Neuronal stem cell (in vitro differentiated cells): ENCODE data around the gene GRIP1.
A peak's percentile ranks its signal among the peaks of the same experiment; 100 is the strongest.

Experiments used
- DNase-seq: peaks from one replicate; pipeline ENCODE4 v3.0.0-alpha.2; 2013; ENCODE audit warnings: low spot score
- H2AFZ ChIP-seq: one replicate; pipeline ENCODE4 v1.6.1; 2013; ENCODE audit warnings: mild to moderate bottlenecking, low read length, inconsistent platforms
- H2AK5ac ChIP-seq: 2 replicates; pipeline ENCODE4 v1.6.1; 2013; ENCODE audit warnings: low read depth, mild to moderate bottlenecking, inconsistent platforms, low read length, moderate library complexity, mixed read lengths
- H2BK120ac ChIP-seq: 2 replicates; pipeline ENCODE4 v1.6.1; 2013; ENCODE audit warnings: low read depth, mild to moderate bottlenecking, inconsistent platforms, low read length, moderate library complexity, mixed read lengths
- H2BK12ac ChIP-seq: one replicate; pipeline ENCODE4 v1.6.1; 2013; ENCODE audit warnings: low read length, inconsistent platforms
- H2BK15ac ChIP-seq: 2 replicates; pipeline ENCODE4 v1.6.1; 2013; ENCODE audit warnings: mild to moderate bottlenecking, low read length, inconsistent platforms, mixed read lengths
- H2BK5ac ChIP-seq: one replicate; pipeline ENCODE4 v1.6.1; 2013; ENCODE audit warnings: inconsistent platforms, mild to moderate bottlenecking, low read length, moderate library complexity
- H3K14ac ChIP-seq: one replicate; pipeline ENCODE4 v1.6.1; 2013; ENCODE audit warnings: low read length, inconsistent platforms
- H3K18ac ChIP-seq: 2 replicates; pipeline ENCODE4 v1.6.1; 2013; ENCODE audit warnings: low read length, inconsistent platforms
- H3K23ac ChIP-seq: 2 replicates; pipeline ENCODE4 v1.6.1; 2013; ENCODE audit warnings: low read depth, mild to moderate bottlenecking, mixed read lengths, low read length, inconsistent platforms; ENCODE audit not compliant: poor library complexity
- H3K27ac ChIP-seq: replicated peaks from 3 replicates; pipeline ENCODE4 v1.5.1; 2013; ENCODE audit warnings: low read length, inconsistent platforms
- H3K27me3 ChIP-seq, 3 experiments: 2 replicates each; pipeline ENCODE4 v1.6.1; 2013; ENCODE audit warnings: low read length in 3 of 3, mild to moderate bottlenecking in 2 of 3, inconsistent platforms in 1 of 3, low read depth in 1 of 3, mixed read lengths in 1 of 3, moderate library complexity in 1 of 3; ENCODE audit not compliant: control insufficient read depth in 3 of 3, insufficient read depth in 3 of 3
- H3K36me3 ChIP-seq, 2 donors: replicated peaks in 1 of 2; 2 replicates each; pipeline ENCODE4 v1.6.1; 2013; ENCODE audit warnings: low read length in 2 of 2; ENCODE audit not compliant: control insufficient read depth in 2 of 2, insufficient read depth in 2 of 2
- H3K4ac ChIP-seq: 2 replicates; pipeline ENCODE4 v1.6.1; 2013; ENCODE audit warnings: inconsistent platforms, mild to moderate bottlenecking, low read length, moderate library complexity
- H3K4me1 ChIP-seq, 2 donors: 1 replicate in 1 of 2; 2 replicates in 1 of 2; pipeline ENCODE4 v1.6.1; 2013; ENCODE audit warnings: low read length in 2 of 2, low read depth in 1 of 2; ENCODE audit not compliant: control insufficient read depth in 2 of 2, insufficient read depth in 1 of 2
- H3K4me2 ChIP-seq: one replicate; pipeline ENCODE4 v1.6.1; 2013; ENCODE audit warnings: mild to moderate bottlenecking, low read length, inconsistent platforms; ENCODE audit not compliant: insufficient read depth, poor library complexity, severe bottlenecking
- H3K4me3 ChIP-seq, 2 donors: 2 replicates each; pipeline ENCODE4 v1.5.1; 2013; ENCODE audit warnings: low read length in 2 of 2, mild to moderate bottlenecking in 2 of 2, inconsistent platforms in 1 of 2, moderate library complexity in 1 of 2
- H3K79me1 ChIP-seq: one replicate; pipeline ENCODE4 v1.6.1; 2013; ENCODE audit warnings: low read depth, mild to moderate bottlenecking, inconsistent platforms, low read length, moderate library complexity
- H3K9ac ChIP-seq: one replicate; pipeline ENCODE4 v1.6.1; 2013; ENCODE audit warnings: mild to moderate bottlenecking, low read depth, low read length, inconsistent platforms; ENCODE audit not compliant: poor library complexity
- H3K9me3 ChIP-seq, 2 donors: replicated peaks in 1 of 2; 2 replicates each; pipeline versions ENCODE3 to v1.6.1; 2013; ENCODE audit warnings: low read length in 2 of 2, mild to moderate bottlenecking in 2 of 2, inconsistent platforms in 1 of 2, low read depth in 1 of 2, mixed read lengths in 1 of 2, moderate library complexity in 1 of 2; ENCODE audit not compliant: control insufficient read depth in 2 of 2, insufficient read depth in 1 of 2
- H4K8ac ChIP-seq: one replicate; pipeline ENCODE4 v1.6.1; 2013; ENCODE audit warnings: low read depth, mild to moderate bottlenecking, inconsistent platforms, low read length, moderate library complexity
- H4K91ac ChIP-seq: one replicate; pipeline ENCODE4 v1.6.1; 2013; ENCODE audit warnings: low read length, low read depth, mild to moderate bottlenecking, inconsistent platforms; ENCODE audit not compliant: poor library complexity
- WGBS, 2 donors: extraction: QIAGEN DNeasy Blood & Tissue Kit; methylation state at CpG; one replicate each; pipeline ENCODE4 v1.1.7; 2013; ENCODE audit warnings: missing lambda C conversion rate in 2 of 2, mixed read lengths in 1 of 2; ENCODE audit not compliant: insufficient read length in 2 of 2, insufficient replicate concordance in 1 of 2; ENCODE audit errors: extremely low coverage in 2 of 2; 5-methylcytosine and 5-hydroxymethylcytosine counted together

Gene GRIP1

DNA sequence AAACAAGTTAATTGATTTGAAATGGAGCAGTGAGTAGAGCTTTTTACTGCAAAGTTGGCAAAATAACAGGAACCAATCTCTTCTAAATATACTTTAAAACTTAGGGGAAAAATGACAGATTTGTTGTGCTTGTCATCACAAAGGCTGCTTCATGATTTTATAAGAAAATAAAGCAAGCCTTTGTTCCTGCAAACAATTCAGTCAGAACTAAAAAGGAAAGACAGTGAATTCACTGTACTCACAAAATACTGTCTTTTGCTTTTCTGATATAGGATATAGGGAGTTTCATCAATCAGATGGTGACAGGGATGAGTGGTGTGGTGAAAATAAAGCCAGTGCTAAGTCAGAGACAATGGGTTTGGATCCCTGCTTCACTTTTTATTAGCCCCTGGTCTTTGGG, 250.6 kb downstream of the GRIP1 start:
- Histone ChIP-seq H3K9ac (no peak overlapping the region), H3K4me2 (no peak overlapping the region), H2BK5ac (no peak overlapping the region), H3K18ac (no peak overlapping the region), H3K27me3 (no peaks in the 10 kb centered on the region), H3K79me1 (no peaks in the 10 kb centered on the region), H2BK120ac (no peak overlapping the region), H3K4me3 (no peak overlapping the region), H3K36me3 (no peaks in the 10 kb centered on the region), H4K91ac (no peak overlapping the region), H3K27ac (no peak overlapping the region), H3K23ac (no peak overlapping the region), H4K8ac (no peak overlapping the region), H3K14ac (no peak overlapping the region), H2AFZ (no peak overlapping the region), H3K4ac (no peak overlapping the region), H2AK5ac (no peak overlapping the region), H3K4me1 (peaks cover 0 to 5% of the 10 kb centered on the region in 2 donors), H3K9me3 (peaks cover 0 to 6% of the 10 kb centered on the region in 2 donors), H2BK15ac (no peak overlapping the region), H2BK12ac (no peak overlapping the region)
- DNase-seq = no peak

DNA sequence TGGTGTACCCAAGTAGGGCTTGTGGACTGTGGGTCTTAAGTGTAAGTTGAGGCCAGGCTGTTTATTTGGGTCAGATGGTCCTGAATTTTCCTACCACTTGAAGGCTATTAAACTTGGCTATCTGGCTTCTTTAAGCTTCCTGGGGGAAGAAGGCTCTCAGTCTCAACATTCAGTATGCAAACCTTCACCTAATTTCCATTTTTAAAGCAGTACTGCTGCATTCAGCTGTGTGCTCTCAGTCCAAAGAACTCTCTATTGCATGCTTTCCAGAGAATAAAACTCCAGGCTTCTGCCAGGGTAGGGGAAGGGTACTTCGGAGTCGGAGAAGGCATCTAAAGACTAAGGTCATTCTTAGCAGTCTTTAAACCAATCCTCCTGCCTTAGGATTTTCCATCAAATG, 252.2 kb downstream of the GRIP1 start:
- no peak overlapping the region for H3K14ac ChIP-seq
- no peaks in the 10 kb centered on the region for H3K79me1 ChIP-seq
- H3K4me2 ChIP-seq = no peak overlapping the region
- H3K9ac ChIP-seq = no peak overlapping the region
- H2AK5ac ChIP-seq = no peak overlapping the region
- no peak overlapping the region for H4K91ac ChIP-seq
- H2BK15ac ChIP-seq = no peak overlapping the region
- no peak overlapping the region for H3K23ac ChIP-seq
- peak overlapping the region; percentile 68 for H2AFZ ChIP-seq
- no peak for DNase-seq
- no peak overlapping the region for H2BK5ac ChIP-seq
- no peak overlapping the region for H3K4ac ChIP-seq
- WGBS, 2 donors = no CpG with 5 or more reads among the region's 2 CpGs
- H3K36me3 ChIP-seq = no peaks in the 10 kb centered on the region
- no peaks in the 10 kb centered on the region for H3K27me3 ChIP-seq
- peaks cover 0 to 5% of the 10 kb centered on the region in 2 donors for H3K4me1 ChIP-seq
- H3K27ac ChIP-seq = no peak overlapping the region
- H3K9me3 ChIP-seq = peaks cover 0 to 6% of the 10 kb centered on the region in 2 donors
- H2BK120ac ChIP-seq = no peak overlapping the region
- no peak overlapping the region for H3K4me3 ChIP-seq
- H2BK12ac ChIP-seq = no peak overlapping the region
- no peak overlapping the region for H4K8ac ChIP-seq
- H3K18ac ChIP-seq = no peak overlapping the region

DNA sequence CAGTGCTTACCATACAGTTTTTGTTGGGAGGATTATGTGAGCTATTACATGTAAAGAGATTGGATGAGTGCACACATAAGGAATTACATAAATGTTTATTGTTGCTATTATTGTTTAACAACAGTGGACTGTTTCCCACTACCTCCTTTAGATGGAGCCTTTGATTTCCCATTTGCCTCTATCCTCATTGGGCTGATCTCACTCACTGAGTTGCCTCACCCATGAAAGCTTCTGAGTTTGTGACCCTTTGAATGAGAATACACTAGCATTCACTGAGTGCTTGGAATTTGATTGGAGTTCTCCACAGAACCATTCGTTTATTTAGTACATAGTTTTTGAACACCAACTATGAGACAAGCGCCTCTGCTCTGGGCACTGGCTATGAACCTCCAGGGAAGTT, 255.6 kb downstream of the GRIP1 start:
- no CpG with 5 or more reads among the region's 2 CpGs for WGBS, 2 donors
- no peak overlapping the region for H3K23ac ChIP-seq
- no peak overlapping the region for H2BK120ac ChIP-seq
- no peak for DNase-seq
- no peak overlapping the region for H3K9ac ChIP-seq
- H3K18ac ChIP-seq = no peak overlapping the region
- no peak overlapping the region for H4K91ac ChIP-seq
- H2BK5ac ChIP-seq = no peak overlapping the region
- H2BK15ac ChIP-seq = no peak overlapping the region
- H2BK12ac ChIP-seq = no peak overlapping the region
- H3K27me3 ChIP-seq = no peaks in the 10 kb centered on the region
- H2AFZ ChIP-seq = no peak overlapping the region
- no peak overlapping the region for H3K14ac ChIP-seq
- H3K9me3 ChIP-seq = peaks cover 0 to 6% of the 10 kb centered on the region in 2 donors
- no peak overlapping the region for H3K4me3 ChIP-seq
- no peak overlapping the region for H3K27ac ChIP-seq
- H3K4me2 ChIP-seq = no peak overlapping the region
- H3K4me1 ChIP-seq = peaks cover 0 to 5% of the 10 kb centered on the region in 2 donors
- no peak overlapping the region for H3K4ac ChIP-seq
- no peak overlapping the region for H4K8ac ChIP-seq
- no peaks in the 10 kb centered on the region for H3K36me3 ChIP-seq
- H3K79me1 ChIP-seq = no peaks in the 10 kb centered on the region
- H2AK5ac ChIP-seq = no peak overlapping the region

DNA sequence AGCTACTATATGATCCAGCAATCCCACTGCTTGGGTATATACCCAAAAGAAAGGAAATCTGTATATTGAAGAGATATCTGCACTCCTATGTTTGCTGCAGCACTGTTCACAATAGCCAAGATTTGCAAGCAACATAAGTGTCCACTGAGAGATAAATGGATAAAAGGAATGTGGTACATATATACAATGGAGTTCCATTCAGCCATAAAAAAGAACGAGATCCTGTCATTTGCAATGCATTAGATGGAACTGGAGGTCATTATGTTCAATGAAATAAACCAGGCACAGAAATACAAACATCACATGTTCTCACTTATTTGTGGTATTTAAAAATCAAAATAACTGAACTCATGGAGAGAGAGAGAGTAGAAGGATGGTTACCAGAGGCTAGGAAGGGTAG, 260.0 kb downstream of the GRIP1 start:
- Histone ChIP-seq H4K91ac (no peak overlapping the region), H3K9ac (no peak overlapping the region), H3K4ac (no peak overlapping the region), H3K23ac (no peak overlapping the region), H3K27ac (no peak overlapping the region), H3K79me1 (no peaks in the 10 kb centered on the region), H3K36me3 (no peaks in the 10 kb centered on the region), H4K8ac (no peak overlapping the region), H2BK12ac (no peak overlapping the region), H2BK15ac (no peak overlapping the region), H3K4me3 (no peak overlapping the region), H3K9me3 (no peaks in the 10 kb centered on the region), H3K27me3 (no peaks in the 10 kb centered on the region), H2AK5ac (no peak overlapping the region), H3K4me1 (no peaks in the 10 kb centered on the region), H2BK120ac (no peak overlapping the region), H3K14ac (no peak overlapping the region), H2AFZ (no peak overlapping the region), H3K18ac (no peak overlapping the region), H3K4me2 (no peak overlapping the region), H2BK5ac (no peak overlapping the region)
- WGBS, 2 donors = no CpG with 5 or more reads among the region's 1 CpG
- no peak for DNase-seq
